Measurements from ENCODE around the gene KMT2A.
A peak's percentile ranks its signal among the peaks of the same experiment; 100 is the strongest.

DNA sequence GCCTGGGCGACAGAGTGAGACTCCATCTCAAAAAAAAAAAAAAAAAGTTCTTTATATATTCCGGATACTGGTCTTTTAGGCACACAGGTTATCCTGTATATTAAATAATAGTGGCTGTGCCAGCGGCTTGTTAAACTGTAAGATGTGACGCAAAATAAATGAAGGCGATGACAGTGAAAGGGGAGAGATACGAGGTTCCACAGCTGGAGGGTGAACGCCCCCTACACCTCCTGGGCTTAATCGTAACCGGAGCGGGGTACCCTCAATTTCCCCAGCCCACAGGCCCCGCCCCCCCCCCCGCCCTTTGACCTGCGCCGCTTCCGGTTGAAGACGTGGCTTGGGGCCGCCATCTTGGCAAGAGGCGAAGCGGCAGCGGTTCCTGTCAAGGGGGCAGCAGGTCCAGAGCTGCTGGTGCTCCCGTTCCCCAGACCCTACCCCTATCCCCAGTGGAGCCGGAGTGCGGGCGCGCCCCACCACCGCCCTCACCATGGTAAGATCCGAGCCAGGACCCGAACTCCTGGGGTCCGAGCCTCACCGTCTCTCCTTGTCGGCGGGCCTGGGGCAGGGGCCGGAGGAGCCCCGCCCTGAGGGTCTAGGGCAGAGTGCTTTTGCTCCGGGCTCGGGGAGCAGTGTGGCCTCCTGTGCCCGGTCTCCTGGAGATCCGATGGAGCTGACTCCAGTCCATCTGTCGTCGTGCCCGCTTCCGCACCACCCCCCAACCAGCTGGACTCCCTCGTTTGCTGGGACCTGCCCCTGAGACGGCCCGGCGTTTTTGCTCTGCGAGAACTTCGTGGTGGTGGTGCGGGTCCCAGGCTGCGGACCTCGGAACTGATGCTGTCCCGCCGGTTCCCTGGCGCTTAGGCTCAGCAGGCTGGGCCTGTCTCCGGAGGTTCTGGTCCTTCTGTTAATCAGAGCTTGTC lies 136.0 kb downstream of the KMT2A start, which contains the start of gene ARCN1:
- TF ChIP-seq EP300 (IDR thresholded peaks at IDR 0.05): no peak
- TF ChIP-seq POLR2A (IDR thresholded peaks at IDR 0.05): peak in 1 of 2 donors; percentile 61
- TF ChIP-seq, protein P1, sequence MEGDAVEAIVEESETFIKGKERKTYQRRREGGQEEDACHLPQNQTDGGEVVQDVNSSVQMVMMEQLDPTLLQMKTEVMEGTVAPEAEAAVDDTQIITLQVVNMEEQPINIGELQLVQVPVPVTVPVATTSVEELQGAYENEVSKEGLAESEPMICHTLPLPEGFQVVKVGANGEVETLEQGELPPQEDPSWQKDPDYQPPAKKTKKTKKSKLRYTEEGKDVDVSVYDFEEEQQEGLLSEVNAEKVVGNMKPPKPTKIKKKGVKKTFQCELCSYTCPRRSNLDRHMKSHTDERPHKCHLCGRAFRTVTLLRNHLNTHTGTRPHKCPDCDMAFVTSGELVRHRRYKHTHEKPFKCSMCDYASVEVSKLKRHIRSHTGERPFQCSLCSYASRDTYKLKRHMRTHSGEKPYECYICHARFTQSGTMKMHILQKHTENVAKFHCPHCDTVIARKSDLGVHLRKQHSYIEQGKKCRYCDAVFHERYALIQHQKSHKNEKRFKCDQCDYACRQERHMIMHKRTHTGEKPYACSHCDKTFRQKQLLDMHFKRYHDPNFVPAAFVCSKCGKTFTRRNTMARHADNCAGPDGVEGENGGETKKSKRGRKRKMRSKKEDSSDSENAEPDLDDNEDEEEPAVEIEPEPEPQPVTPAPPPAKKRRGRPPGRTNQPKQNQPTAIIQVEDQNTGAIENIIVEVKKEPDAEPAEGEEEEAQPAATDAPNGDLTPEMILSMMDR (IDR thresholded peaks at IDR 0.05): no peak

Data from suprapubic skin (tissue), 3 donors.